GM08714 (cell line): Measurements from ENCODE around the gene ATP6V1G2.
A peak's percentile ranks its signal among the peaks of the same experiment; 100 is the strongest.

Experiments used
- H3K4me3 ChIP-seq: fragments of 200-500 bp; sonication (Bioruptor generic); 2 replicates; pipeline ENCODE4 v1.5.1; 2014; ENCODE audit warnings: mild to moderate bottlenecking, low read length, inconsistent platforms
- ZNF274 ChIP-seq: IDR thresholded peaks from 2 replicates; pipeline ENCODE4 v1.6.1; 2012; ENCODE audit warnings: mild to moderate bottlenecking, low read depth, low read length

Gene ATP6V1G2

DNA sequence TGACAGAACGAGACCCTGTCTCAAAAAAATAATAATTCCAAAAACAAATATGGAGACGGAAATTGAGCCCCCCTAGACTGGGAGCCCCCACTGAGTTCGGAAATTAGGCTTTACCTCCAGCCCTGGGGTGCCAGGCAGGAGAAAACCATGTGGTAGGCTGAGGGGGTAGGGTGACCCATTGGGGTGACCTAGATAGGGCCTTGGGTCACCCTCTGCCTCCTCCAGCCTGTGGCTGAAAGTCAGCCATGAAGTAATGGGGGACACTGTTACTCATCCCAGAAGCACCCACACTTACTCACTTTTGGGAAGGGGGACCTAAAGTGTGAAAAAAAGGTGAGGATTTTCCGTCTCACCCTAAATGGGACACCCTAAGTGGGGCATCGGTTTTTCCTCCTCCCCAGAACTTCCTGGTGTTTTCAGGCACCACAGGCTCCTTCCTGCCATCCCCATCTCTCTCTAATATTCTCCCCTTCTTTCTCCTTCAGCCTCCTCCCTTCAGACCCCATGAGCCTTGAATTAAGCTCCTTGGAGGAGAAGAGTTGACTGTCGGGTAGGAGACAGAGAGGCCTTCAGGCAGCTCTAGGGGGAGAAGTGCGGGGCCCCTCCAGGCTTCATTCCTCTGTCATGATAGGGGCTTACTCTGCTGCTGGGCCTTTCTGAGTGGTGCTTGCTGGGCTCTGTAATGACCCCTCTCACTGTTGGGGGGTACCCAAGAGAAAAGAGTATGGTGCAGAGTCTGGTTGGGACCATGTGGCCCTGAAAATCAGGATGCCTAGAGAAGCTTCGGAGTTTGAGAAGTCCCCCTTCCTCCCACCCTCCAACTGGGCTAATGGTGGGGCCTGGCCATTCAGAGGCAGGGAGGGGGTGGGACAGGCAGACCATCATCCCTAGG, 33.4 kb upstream of the ATP6V1G2 start:
- no peak overlapping the region; the same call in 1 of the 2 replicates for H3K4me3 ChIP-seq
- TF ChIP-seq ZNF274 = no peak

- TF ChIP-seq ZNF274 = no peak
These were observed 32.7 kb upstream of the ATP6V1G2 start for GRCh38 chr6:31579119-31579505.

GRCh38 chr6:31578184-31579118, 32.0 kb upstream of the ATP6V1G2 start:
- no peak for TF ChIP-seq ZNF274
- H3K4me3 ChIP-seq = no peak overlapping the region; the same call in 1 of the 2 replicates

More at GRCh38 chr6:31579119-31579505, 32.7 kb upstream of the ATP6V1G2 start:
- no peak overlapping the region for H3K4me3 ChIP-seq

GRCh38 chr6:31577579-31577966, 31.2 kb upstream of the ATP6V1G2 start:
- H3K4me3 ChIP-seq = peak overlapping the region; percentile 84; the same call in 1 of the 2 replicates
- no peak for TF ChIP-seq ZNF274

DNA sequence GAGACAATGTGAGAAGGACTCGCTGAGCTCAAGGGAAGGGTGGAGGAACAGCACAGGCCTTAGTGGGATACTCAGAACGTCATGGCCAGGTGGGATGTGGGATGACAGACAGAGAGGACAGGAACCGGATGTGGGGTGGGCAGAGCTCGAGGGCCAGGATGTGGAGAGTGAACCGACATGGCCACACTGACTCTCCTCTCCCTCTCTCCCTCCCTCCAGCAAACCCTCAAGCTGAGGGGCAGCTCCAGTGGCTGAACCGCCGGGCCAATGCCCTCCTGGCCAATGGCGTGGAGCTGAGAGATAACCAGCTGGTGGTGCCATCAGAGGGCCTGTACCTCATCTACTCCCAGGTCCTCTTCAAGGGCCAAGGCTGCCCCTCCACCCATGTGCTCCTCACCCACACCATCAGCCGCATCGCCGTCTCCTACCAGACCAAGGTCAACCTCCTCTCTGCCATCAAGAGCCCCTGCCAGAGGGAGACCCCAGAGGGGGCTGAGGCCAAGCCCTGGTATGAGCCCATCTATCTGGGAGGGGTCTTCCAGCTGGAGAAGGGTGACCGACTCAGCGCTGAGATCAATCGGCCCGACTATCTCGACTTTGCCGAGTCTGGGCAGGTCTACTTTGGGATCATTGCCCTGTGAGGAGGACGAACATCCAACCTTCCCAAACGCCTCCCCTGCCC, 30.6 kb upstream of the ATP6V1G2 start:
- TF ChIP-seq ZNF274 = no peak
- peak overlapping the region; percentile 84 for H3K4me3 ChIP-seq

GRCh38 chr6:31575952-31576685, 29.7 kb upstream of the ATP6V1G2 start:
- TF ChIP-seq ZNF274 = no peak
- H3K4me3 ChIP-seq = peak overlapping the region; percentile 84

GRCh38 chr6:31575335-31575901, 29.0 kb upstream of the ATP6V1G2 start, which contains the start of gene TNF:
TSS of gene TNF (plus strand) at chr6:31575565. CDS start at chr6:31575742, 177 bp downstream.
- peak within 1 kb of the TSS; percentile 84 for H3K4me3 ChIP-seq
- TF ChIP-seq ZNF274 = no peak

DNA sequence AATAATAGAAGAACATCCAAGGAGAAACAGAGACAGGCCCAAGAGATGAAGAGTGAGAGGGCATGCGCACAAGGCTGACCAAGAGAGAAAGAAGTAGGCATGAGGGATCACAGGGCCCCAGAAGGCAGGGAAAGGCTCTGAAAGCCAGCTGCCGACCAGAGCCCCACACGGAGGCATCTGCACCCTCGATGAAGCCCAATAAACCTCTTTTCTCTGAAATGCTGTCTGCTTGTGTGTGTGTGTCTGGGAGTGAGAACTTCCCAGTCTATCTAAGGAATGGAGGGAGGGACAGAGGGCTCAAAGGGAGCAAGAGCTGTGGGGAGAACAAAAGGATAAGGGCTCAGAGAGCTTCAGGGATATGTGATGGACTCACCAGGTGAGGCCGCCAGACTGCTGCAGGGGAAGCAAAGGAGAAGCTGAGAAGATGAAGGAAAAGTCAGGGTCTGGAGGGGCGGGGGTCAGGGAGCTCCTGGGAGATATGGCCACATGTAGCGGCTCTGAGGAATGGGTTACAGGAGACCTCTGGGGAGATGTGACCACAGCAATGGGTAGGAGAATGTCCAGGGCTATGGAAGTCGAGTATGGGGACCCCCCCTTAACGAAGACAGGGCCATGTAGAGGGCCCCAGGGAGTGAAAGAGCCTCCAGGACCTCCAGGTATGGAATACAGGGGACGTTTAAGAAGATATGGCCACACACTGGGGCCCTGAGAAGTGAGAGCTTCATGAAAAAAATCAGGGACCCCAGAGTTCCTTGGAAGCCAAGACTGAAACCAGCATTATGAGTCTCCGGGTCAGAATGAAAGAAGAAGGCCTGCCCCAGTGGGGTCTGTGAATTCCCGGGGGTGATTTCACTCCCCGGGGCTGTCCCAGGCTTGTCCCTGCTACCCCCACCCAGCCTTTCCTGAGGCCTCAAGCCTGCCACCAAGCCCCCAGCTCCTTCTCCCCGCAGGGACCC, 28.0 kb upstream of the ATP6V1G2 start:
- no peak for TF ChIP-seq ZNF274

DNA sequence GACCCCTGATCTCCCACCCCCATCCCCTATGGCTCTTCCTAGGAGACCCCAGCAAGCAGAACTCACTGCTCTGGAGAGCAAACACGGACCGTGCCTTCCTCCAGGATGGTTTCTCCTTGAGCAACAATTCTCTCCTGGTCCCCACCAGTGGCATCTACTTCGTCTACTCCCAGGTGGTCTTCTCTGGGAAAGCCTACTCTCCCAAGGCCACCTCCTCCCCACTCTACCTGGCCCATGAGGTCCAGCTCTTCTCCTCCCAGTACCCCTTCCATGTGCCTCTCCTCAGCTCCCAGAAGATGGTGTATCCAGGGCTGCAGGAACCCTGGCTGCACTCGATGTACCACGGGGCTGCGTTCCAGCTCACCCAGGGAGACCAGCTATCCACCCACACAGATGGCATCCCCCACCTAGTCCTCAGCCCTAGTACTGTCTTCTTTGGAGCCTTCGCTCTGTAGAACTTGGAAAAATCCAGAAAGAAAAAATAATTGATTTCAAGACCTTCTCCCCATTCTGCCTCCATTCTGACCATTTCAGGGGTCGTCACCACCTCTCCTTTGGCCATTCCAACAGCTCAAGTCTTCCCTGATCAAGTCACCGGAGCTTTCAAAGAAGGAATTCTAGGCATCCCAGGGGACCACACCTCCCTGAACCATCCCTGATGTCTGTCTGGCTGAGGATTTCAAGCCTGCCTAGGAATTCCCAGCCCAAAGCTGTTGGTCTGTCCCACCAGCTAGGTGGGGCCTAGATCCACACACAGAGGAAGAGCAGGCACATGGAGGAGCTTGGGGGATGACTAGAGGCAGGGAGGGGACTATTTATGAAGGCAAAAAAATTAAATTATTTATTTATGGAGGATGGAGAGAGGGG, 27.1 kb upstream of the ATP6V1G2 start:
- no peak for TF ChIP-seq ZNF274
- peak overlapping the region; percentile 53; the same call in 1 of the 2 replicates for H3K4me3 ChIP-seq

More for the DNA sequence above, 28.0 kb upstream of the ATP6V1G2 start:
- H3K4me3 ChIP-seq = peak overlapping the region; percentile 84; the same call in 1 of the 2 replicates

DNA sequence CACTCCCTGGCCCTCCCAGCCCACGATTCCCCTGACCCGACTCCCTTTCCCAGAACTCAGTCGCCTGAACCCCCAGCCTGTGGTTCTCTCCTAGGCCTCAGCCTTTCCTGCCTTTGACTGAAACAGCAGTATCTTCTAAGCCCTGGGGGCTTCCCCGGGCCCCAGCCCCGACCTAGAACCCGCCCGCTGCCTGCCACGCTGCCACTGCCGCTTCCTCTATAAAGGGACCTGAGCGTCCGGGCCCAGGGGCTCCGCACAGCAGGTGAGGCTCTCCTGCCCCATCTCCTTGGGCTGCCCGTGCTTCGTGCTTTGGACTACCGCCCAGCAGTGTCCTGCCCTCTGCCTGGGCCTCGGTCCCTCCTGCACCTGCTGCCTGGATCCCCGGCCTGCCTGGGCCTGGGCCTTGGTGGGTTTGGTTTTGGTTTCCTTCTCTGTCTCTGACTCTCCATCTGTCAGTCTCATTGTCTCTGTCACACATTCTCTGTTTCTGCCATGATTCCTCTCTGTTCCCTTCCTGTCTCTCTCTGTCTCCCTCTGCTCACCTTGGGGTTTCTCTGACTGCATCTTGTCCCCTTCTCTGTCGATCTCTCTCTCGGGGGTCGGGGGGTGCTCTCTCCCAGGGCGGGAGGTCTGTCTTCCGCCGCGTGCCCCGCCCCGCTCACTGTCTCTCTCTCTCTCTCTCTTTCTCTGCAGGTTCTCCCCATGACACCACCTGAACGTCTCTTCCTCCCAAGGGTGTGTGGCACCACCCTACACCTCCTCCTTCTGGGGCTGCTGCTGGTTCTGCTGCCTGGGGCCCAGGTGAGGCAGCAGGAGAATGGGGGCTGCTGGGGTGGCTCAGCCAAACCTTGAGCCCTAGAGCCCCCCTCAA, 25.9 kb upstream of the ATP6V1G2 start, which contains the start of gene LTA:
LTA (plus strand) TSS at position 249 of the 871 bp plus-strand sequence; CDS start at position 703, 454 bp downstream.
- TF ChIP-seq ZNF274 = no peak
- H3K4me3 ChIP-seq = peak within 1 kb of the TSS; percentile 53; the same call in 1 of the 2 replicates
